Measurements from ENCODE around the gene MTNR1A. TPM values are rescaled to one million over a fixed set of nuclear protein-coding genes. Genes with fewer than 3 reads are reported as not detected.
A peak's percentile ranks its signal among the peaks of the same experiment; 100 is the strongest.

MTNR1A gene
- total and polyA plus RNA-seq, 4 donors, result not detected

- ATAC-seq (ENCODE audit: low FRiP score), result peak; percentile 28
Measured at GRCh38 chr4:186487726-186488125, 67.6 kb downstream of the MTNR1A start.

GRCh38 chr4:186486172-186486571 is 69.2 kb downstream of the MTNR1A start:
- intact Hi-C loops (cut with DNase I), result no loop called here
- H3K4me3 ChIP-seq (ENCODE audit: low read length in 2 of 2), result peak overlapping the region in 1 of 2 donors; percentile 16
- no peak overlapping the region for H3K27ac ChIP-seq (ENCODE audit: low read depth in 1 of 2, low read length in 2 of 2)
- 8 to 16% methylated on average over 11 of the region's 11 CpGs for WGBS, 2 donors
- H3K27me3 ChIP-seq (ENCODE audit: control insufficient read depth in 1 of 2, insufficient read depth in 2 of 2, low read length in 1 of 2), result no peaks in the 10 kb centered on the region
- H3K9me3 ChIP-seq (ENCODE audit: control insufficient read depth, low read length), result no peaks in the 10 kb centered on the region
- DNase-seq (no peak), ATAC-seq (ENCODE audit: low FRiP score) (no peak)
- no peaks in the 10 kb centered on the region for H3K36me3 ChIP-seq (ENCODE audit: control insufficient read depth in 1 of 2, insufficient read depth in 2 of 2, low read length in 1 of 2)
- H3K4me1 ChIP-seq (ENCODE audit: control insufficient read depth in 1 of 2, insufficient read depth in 2 of 2, low read length in 2 of 2), result no peaks in the 10 kb centered on the region

More at GRCh38 chr4:186487726-186488125, 67.6 kb downstream of the MTNR1A start:
- Histone ChIP-seq H3K27me3 (ENCODE audit: control insufficient read depth in 1 of 2, insufficient read depth in 2 of 2, low read length in 1 of 2) (no peaks in the 10 kb centered on the region), H3K36me3 (ENCODE audit: control insufficient read depth in 1 of 2, insufficient read depth in 2 of 2, low read length in 1 of 2) (no peaks in the 10 kb centered on the region), H3K4me3 (ENCODE audit: low read length in 2 of 2) (no peak overlapping the region), H3K4me1 (ENCODE audit: control insufficient read depth in 1 of 2, insufficient read depth in 2 of 2, low read length in 2 of 2) (no peaks in the 10 kb centered on the region), H3K9me3 (ENCODE audit: control insufficient read depth, low read length) (no peaks in the 10 kb centered on the region), H3K27ac (ENCODE audit: low read depth in 1 of 2, low read length in 2 of 2) (no peak overlapping the region)
- no peak for DNase-seq
- intact Hi-C loops (cut with DNase I), result no loop called here
- WGBS, 2 donors, result 65% methylated on average over 9 of the region's 9 CpGs

GRCh38 chr4:186485561-186486062 is 69.8 kb downstream of the MTNR1A start:
- no peaks in the 10 kb centered on the region for H3K4me1 ChIP-seq (ENCODE audit: control insufficient read depth in 1 of 2, insufficient read depth in 2 of 2, low read length in 2 of 2)
- peak overlapping the region; percentile 4 to 17 for H3K4me3 ChIP-seq (ENCODE audit: low read length in 2 of 2)
- no peaks in the 10 kb centered on the region for H3K27me3 ChIP-seq (ENCODE audit: control insufficient read depth in 1 of 2, insufficient read depth in 2 of 2, low read length in 1 of 2)
- ATAC-seq (ENCODE audit: low FRiP score), result no peak
- WGBS, 2 donors, result 4 to 5% methylated on average over 14 of the region's 14 CpGs
- DNase-seq, result peak; percentile 48 to 78
- no peaks in the 10 kb centered on the region for H3K36me3 ChIP-seq (ENCODE audit: control insufficient read depth in 1 of 2, insufficient read depth in 2 of 2, low read length in 1 of 2)
- intact Hi-C loops (cut with DNase I), result no loop called here
- no peak overlapping the region for H3K27ac ChIP-seq (ENCODE audit: low read depth in 1 of 2, low read length in 2 of 2)
- no peaks in the 10 kb centered on the region for H3K9me3 ChIP-seq (ENCODE audit: control insufficient read depth, low read length)

- ATAC-seq (ENCODE audit: low FRiP score), result no peak
- no peak for DNase-seq
- no peaks in the 10 kb centered on the region for H3K36me3 ChIP-seq (ENCODE audit: control insufficient read depth in 1 of 2, insufficient read depth in 2 of 2, low read length in 1 of 2)
- no peak overlapping the region for H3K27ac ChIP-seq (ENCODE audit: low read depth in 1 of 2, low read length in 2 of 2)
- 38 to 40% methylated on average over 5 of the region's 5 CpGs for WGBS, 2 donors
- intact Hi-C loops (cut with DNase I), result no loop called here
- peak overlapping the region; percentile 4 to 17 for H3K4me3 ChIP-seq (ENCODE audit: low read length in 2 of 2)
- no peaks in the 10 kb centered on the region for H3K27me3 ChIP-seq (ENCODE audit: control insufficient read depth in 1 of 2, insufficient read depth in 2 of 2, low read length in 1 of 2)
- H3K4me1 ChIP-seq (ENCODE audit: control insufficient read depth in 1 of 2, insufficient read depth in 2 of 2, low read length in 2 of 2), result no peaks in the 10 kb centered on the region
- no peaks in the 10 kb centered on the region for H3K9me3 ChIP-seq (ENCODE audit: control insufficient read depth, low read length)
Measured at GRCh38 chr4:186485150-186485549, 70.2 kb downstream of the MTNR1A start.

GRCh38 chr4:186483656-186484055 is 71.7 kb downstream of the MTNR1A start:
- Histone ChIP-seq H3K27me3 (ENCODE audit: control insufficient read depth in 1 of 2, insufficient read depth in 2 of 2, low read length in 1 of 2) (no peaks in the 10 kb centered on the region), H3K4me1 (ENCODE audit: control insufficient read depth in 1 of 2, insufficient read depth in 2 of 2, low read length in 2 of 2) (no peaks in the 10 kb centered on the region), H3K36me3 (ENCODE audit: control insufficient read depth in 1 of 2, insufficient read depth in 2 of 2, low read length in 1 of 2) (no peaks in the 10 kb centered on the region), H3K4me3 (ENCODE audit: low read length in 2 of 2) (no peak overlapping the region), H3K27ac (ENCODE audit: low read depth in 1 of 2, low read length in 2 of 2) (no peak overlapping the region), H3K9me3 (ENCODE audit: control insufficient read depth, low read length) (no peaks in the 10 kb centered on the region)
- no peak for DNase-seq
- 96 to 98% methylated on average over 16 of the region's 16 CpGs for WGBS, 2 donors
- intact Hi-C loops (cut with DNase I), result no loop called here
- ATAC-seq (ENCODE audit: low FRiP score), result no peak

Other genes starting within 250 kb of the MTNR1A start
- 100 to 1,000 TPM in 1 of 2 donors, 10 to 100 TPM in 1; 95.3 to 106 TPM for gene FAT1, start 168.3 kb upstream of the MTNR1A start, total RNA-seq
- gene FAT1, start 168.3 kb upstream of the MTNR1A start, polyA plus RNA-seq, result 10 to 100 TPM; 23.5 to 41.2 TPM

All from aorta (tissue), 5 donors.